Calu3 (cell line): ENCODE results near the gene ERC2. TPM values are rescaled to one million over a fixed set of nuclear protein-coding genes. Genes with fewer than 3 reads are reported as not detected.

Source experiments
- BruUV-seq: library from RNA; stranded (reverse); fragments of 400-500 nt; replicated peaks from 2 replicates; lab custom pipeline; 2021; lab: Mats Ljungman, UMichigan
- CTCF ChIA-PET: fragments of 300-600 bp; sonication (Branson Sonifier 250); formaldehyde crosslinking; loops from one replicate; lab custom pipeline; 2022; ENCODE audit warnings: antibody characterized with exemption; lab: Charles Lee
- DNase-seq: peaks from one replicate; pipeline ENCODE4 v3.0.0; 2022
- H3K27ac Mint-ChIP-seq: one replicate; pipeline ENCODE4 v1.8.0; 2022; ENCODE audit warnings: mixed read lengths; ENCODE audit not compliant: unreplicated experiment
- H3K27me3 Mint-ChIP-seq: one replicate; pipeline ENCODE4 v1.8.0; 2022; ENCODE audit warnings: mixed read lengths; ENCODE audit not compliant: unreplicated experiment
- H3K36me3 Mint-ChIP-seq: one replicate; pipeline ENCODE4 v1.8.0; 2022; ENCODE audit warnings: mild to moderate bottlenecking, moderate library complexity, mixed read lengths; ENCODE audit not compliant: insufficient read depth, unreplicated experiment
- H3K4me1 Mint-ChIP-seq: one replicate; pipeline ENCODE4 v1.8.0; 2022; ENCODE audit warnings: mild to moderate bottlenecking, low read depth, mixed read lengths; ENCODE audit not compliant: unreplicated experiment
- H3K4me3 Mint-ChIP-seq: one replicate; pipeline ENCODE4 v1.8.0; 2022; ENCODE audit warnings: mild to moderate bottlenecking, low read depth, moderate library complexity, mixed read lengths; ENCODE audit not compliant: unreplicated experiment
- H3K9me3 Mint-ChIP-seq: one replicate; pipeline ENCODE4 v1.8.0; 2022; ENCODE audit warnings: low read depth, mixed read lengths; ENCODE audit not compliant: unreplicated experiment
- intact Hi-C: fragments of 100-400 bp; cut with micrococcal nuclease; formaldehyde crosslinking; loops from one replicate; pipeline ENCODE4 v1.10.0; 2022; ENCODE audit not compliant: unreplicated experiment
- total RNA-seq: library from RNA; stranded (reverse); gene quantifications from 2 replicates; pipeline ENCODE4 v1.2.3, GENCODE V29; 2022
- TF ChIP-seq, protein P1 (sequence below): fragments of 200-600 bp; IDR thresholded peaks from one replicate; pipeline ENCODE4 v1.8.0; 2022; ENCODE audit warnings: antibody characterized with exemption; ENCODE audit not compliant: unreplicated experiment

Gene ERC2
- total RNA-seq, 1 experiment from 2014 or later: 0.73 TPM

DNA sequence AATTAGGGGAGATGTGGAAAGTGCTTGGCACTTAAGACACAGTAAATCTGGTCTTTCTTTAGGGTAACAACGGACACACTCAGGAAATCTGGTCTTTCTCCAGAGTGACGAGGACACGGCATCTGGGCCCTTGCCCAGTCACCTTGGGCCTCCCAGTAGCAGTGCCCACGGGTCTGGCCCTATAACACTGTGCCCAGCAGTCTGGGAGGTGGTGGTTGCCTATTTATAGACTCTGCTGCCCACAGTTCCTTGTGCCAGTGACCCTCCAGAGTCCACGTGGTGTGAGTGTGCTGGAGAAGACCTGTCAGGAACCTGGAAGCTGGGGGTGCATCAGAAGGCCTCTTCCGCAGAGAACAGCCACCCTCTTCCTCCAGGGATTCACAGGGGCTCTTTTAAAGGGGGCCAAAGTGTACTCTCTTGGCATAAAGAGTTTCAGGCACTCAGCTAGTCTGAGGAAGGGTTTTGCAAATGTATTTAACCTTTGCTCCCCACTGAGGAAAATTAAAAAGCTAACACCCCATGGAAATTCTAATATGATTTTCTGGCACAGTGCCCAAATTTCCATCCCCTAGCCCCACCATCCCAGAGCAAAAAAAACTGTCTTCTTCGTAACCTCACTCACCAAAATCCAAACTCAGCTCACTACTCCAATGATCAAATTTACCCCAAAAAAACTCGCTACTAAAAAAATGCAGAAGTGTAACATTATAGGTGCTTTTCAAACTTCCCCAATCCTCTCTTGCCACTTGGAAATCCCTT is 996.6 kb downstream of the ERC2 start:
- Mint-ChIP-seq H3K27ac (no peak overlapping the region), H3K4me3 (no peak overlapping the region), H3K27me3 (no peaks in the 10 kb centered on the region), H3K36me3 (no peaks in the 10 kb centered on the region), H3K4me1 (no peaks in the 10 kb centered on the region), H3K9me3 (peaks cover 3% of the 10 kb centered on the region)
- CTCF ChIA-PET: no interaction called here
- TF ChIP-seq, protein P1, sequence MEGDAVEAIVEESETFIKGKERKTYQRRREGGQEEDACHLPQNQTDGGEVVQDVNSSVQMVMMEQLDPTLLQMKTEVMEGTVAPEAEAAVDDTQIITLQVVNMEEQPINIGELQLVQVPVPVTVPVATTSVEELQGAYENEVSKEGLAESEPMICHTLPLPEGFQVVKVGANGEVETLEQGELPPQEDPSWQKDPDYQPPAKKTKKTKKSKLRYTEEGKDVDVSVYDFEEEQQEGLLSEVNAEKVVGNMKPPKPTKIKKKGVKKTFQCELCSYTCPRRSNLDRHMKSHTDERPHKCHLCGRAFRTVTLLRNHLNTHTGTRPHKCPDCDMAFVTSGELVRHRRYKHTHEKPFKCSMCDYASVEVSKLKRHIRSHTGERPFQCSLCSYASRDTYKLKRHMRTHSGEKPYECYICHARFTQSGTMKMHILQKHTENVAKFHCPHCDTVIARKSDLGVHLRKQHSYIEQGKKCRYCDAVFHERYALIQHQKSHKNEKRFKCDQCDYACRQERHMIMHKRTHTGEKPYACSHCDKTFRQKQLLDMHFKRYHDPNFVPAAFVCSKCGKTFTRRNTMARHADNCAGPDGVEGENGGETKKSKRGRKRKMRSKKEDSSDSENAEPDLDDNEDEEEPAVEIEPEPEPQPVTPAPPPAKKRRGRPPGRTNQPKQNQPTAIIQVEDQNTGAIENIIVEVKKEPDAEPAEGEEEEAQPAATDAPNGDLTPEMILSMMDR: no peak
- intact Hi-C loops: no loop called here
- BruUV-seq: no TSS peak
- DNase-seq: no peak

DNA sequence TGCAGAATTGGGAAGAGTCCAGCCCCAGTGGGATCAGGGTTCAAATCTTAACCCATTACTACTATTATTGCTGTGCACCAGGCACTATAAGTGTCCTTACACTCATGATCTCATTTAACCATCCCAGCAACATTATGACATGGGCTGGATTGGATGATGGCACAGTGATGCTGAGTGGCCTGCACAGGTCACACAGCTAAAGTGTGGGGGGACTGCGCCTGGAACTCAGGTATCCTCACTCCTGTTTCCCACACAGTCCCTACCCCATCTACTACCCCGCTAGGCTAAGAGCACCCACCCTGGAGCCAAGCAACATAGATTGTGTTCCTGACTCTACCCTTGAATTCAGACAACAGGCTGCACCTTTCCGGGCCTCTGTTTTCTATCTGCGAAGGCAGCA is 997.2 kb downstream of the ERC2 start:
- TF ChIP-seq, protein P1: no peak
- Mint-ChIP-seq H3K4me1 (no peaks in the 10 kb centered on the region), H3K9me3 (peaks cover 3% of the 10 kb centered on the region), H3K4me3 (no peak overlapping the region), H3K27ac (no peak overlapping the region), H3K27me3 (no peaks in the 10 kb centered on the region), H3K36me3 (no peaks in the 10 kb centered on the region)
- intact Hi-C loops: no loop called here
- no TSS peak for BruUV-seq
- no peak for DNase-seq
- CTCF ChIA-PET: no interaction called here

DNA sequence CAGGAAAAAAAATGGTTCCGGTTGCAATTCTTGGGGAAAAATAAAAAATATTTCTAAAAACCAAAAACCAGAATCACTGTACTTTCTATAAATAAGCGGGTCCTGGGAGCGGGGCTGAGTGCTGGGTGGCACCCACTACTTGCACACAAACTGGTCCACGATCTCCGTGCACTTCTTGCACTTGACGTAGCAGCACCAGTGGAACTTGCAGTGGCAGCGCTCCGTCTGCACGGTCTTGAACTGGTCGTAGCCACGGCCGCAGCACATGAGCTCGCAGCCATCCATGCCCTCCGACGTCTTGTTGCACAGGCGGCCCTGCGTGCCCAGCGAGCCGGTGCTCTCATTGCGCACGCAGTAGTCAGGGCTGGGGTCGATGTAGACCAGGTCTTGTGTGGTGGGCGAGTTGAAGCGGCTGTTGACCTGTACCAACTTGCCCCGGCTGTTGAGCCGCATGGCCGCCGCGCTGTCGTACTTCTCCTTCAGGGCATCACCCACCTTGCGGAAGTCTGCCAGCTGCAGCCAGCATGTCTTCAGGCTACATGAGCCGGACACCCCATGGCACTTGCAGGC is 998.2 kb downstream of the ERC2 start:
- no peaks in the 10 kb centered on the region for H3K36me3 Mint-ChIP-seq
- H3K9me3 Mint-ChIP-seq: peaks cover 3% of the 10 kb centered on the region
- no peak for DNase-seq
- H3K4me1 Mint-ChIP-seq: no peaks in the 10 kb centered on the region
- CTCF ChIA-PET: interaction anchor here (0.6 to 0.7 kb wide), 2 partner anchors 13 to 134 kb away, joined by 3 to 8 read pairs; no protein-coding TSS in a partner anchor
- no peak overlapping the region for H3K4me3 Mint-ChIP-seq
- BruUV-seq: no TSS peak
- TF ChIP-seq, protein P1: no peak
- H3K27ac Mint-ChIP-seq: no peak overlapping the region
- H3K27me3 Mint-ChIP-seq: no peaks in the 10 kb centered on the region
- intact Hi-C loops: no loop called here

DNA sequence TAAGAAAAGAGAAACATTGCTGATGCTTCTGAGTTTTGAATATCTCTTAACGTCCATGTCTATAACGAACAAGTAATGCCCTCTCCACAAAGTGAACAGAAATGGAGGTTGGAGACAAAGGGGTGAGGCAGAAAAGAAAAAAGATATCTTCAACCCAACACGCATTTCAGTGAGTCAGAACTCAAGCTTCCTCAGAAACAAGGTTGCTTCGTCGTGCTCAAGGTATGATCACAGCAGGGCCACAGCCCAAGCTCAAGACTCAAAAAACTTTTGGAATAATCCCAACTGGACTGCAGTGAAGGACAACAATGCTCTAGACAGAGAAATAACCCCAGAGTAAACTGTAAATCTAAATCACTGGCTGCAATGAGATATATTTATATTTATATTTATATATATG is 1000.0 kb downstream of the ERC2 start:
- intact Hi-C loops: no loop called here

More for the DNA sequence above, 1000.0 kb downstream of the ERC2 start:
- no peak overlapping the region for H3K4me3 Mint-ChIP-seq
- no peaks in the 10 kb centered on the region for H3K4me1 Mint-ChIP-seq
- BruUV-seq: no TSS peak
- no peaks in the 10 kb centered on the region for H3K36me3 Mint-ChIP-seq
- no peak overlapping the region for H3K27ac Mint-ChIP-seq
- CTCF ChIA-PET: interaction anchor here (0.6 kb wide), 1 partner anchor 374 kb away, joined by 4 read pairs; no protein-coding TSS in a partner anchor
- no peak for DNase-seq
- H3K27me3 Mint-ChIP-seq: no peaks in the 10 kb centered on the region
- TF ChIP-seq, protein P1: no peak
- no peaks in the 10 kb centered on the region for H3K9me3 Mint-ChIP-seq
